Left cardiac atrium (tissue), 4 donors: Measurements from ENCODE around the gene GARIN5B. TPM values are rescaled to one million over a fixed set of nuclear protein-coding genes. Genes with fewer than 3 reads are reported as not detected.

Source experiments
- ATAC-seq, 2 donors: fragments of 200-7000 bp; cut with Tn5 transposase; one replicate each; pipeline ENCODE4 v1.9.1; 2020; ENCODE audit warnings: mild to moderate bottlenecking in 2 of 2, moderate library complexity in 2 of 2
- DNase-seq: peaks from one replicate; pipeline ENCODE4 v3.0.0-alpha.2; 2020
- intact Hi-C, 2 donors: fragments of 100-400 bp; cut with DNase I; formaldehyde crosslinking; loops; one replicate each; pipeline versions ENCODE4 v1.14.1 to v1.15.1; 2022 to 2023
- total RNA-seq, 2 donors: library from RNA; stranded (reverse); fragmentation: NEBNext Ultra II Directional; extraction: Animal tissue kit (Norgen Biotek cat#: 25700); gene quantifications; one replicate each; pipeline ENCODE4 v1.2.1, GENCODE V29; 2021
- donor health status: DM: no; HTN: yes; CAD: no.
- donor health status: DM: no; HTN: yes; CAD: no; lungs with severe emphysema.
- donor health status: DM: yes; HTN: yes; CAD: no.
- donor health status: Dilated cardiomyopathy.

The GARIN5B gene
- total RNA-seq, 2 donors from 2014 or later = not detected

DNA sequence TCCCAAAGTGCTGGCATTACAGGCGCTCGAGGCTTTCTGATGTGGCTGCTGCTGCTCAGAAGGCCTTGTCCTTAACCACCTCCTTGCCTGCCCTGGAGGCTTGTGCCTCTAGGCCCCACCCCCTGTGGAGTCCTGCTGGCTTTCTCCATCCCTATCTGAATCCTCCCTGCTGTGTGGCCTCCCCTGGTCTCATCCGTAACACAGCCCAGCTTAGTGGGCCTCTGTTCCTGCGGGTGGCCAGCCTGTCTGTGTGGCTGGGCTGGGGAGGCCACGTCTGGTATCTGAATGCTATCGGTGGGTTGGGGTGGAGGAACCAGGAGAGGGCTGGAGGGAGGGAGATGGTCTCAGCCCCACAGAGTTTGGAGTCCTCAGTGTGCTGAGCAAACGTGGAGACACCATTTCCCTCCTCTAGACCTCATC is 27.4 kb upstream of the GARIN5B start:
- DNase-seq (no peak), ATAC-seq (no peak)
- intact Hi-C loops = no loop called here

GRCh38 chr19:55389386-55390317 is 26.6 kb upstream of the GARIN5B start:
- intact Hi-C loops = loop anchor here in 1 of 2 donors (10.0 kb wide), 1 partner anchor 85 kb away; no protein-coding TSS in a partner anchor
- ATAC-seq (no peak), DNase-seq (no peak)

DNA sequence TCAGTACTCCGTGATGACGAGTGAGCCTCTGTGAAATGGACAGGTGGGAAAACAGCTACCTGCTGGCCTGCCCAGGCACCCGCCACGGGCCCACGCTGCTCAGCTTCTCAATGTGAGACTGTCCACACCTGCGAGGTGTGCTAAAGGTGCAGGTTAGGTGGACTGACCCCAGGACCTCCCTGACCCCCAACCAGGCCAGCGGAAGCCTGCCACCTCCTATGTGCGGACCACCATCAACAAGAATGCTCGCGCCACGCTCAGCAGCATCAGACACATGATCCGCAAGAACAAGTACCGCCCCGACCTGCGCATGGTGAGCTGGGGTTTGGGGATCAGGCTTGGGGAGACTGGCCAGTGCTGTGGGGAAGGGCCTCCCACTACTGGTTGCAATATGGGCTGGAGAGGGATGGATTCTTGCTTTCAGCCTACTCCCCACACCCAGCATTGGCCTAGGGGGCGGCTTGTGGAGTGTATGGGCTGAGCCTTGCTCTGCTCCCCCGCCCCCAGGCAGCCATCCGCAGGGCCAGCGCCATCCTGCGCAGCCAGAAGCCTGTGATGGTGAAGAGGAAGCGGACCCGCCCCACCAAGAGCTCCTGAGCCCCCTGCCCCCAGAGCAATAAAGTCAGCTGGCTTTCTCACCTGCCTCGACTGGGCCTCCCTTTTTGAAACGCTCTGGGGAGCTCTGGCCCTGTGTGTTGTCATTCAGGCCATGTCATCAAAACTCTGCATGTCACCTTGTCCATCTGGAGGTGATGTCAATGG is 24.9 kb upstream of the GARIN5B start:
- intact Hi-C loops = loop anchor here in 1 of 2 donors (10.0 kb wide), 1 partner anchor 83 kb away; no protein-coding TSS in a partner anchor
- ATAC-seq (no peak), DNase-seq (no peak)

GRCh38 chr19:55386493-55386971 is 23.5 kb upstream of the GARIN5B start:
- intact Hi-C loops = loop anchor here in 1 of 2 donors (10.0 kb wide), 1 partner anchor 82 kb away; no protein-coding TSS in a partner anchor
- no peak for DNase-seq
- no peak for ATAC-seq

- intact Hi-C loops = loop anchor here in 1 of 2 donors (10.0 kb wide), 1 partner anchor 81 kb away; no protein-coding TSS in a partner anchor
- ATAC-seq (peak; percentile 88 to 90), DNase-seq (peak; percentile 99)
Observed at GRCh38 chr19:55385724-55386492, 22.8 kb upstream of the GARIN5B start, which contains the start of gene RPL28. TSS of gene RPL28 (plus strand) at chr19:55385932. CDS start at chr19:55386358, 426 bp downstream.

GRCh38 chr19:55384920-55385723 is 22.1 kb upstream of the GARIN5B start:
- DNase-seq = peak; percentile 97
- peak; percentile 88 to 89 for ATAC-seq
- intact Hi-C loops = loop anchor here (5.0 to 10.0 kb wide), 3 partner anchors 43 to 83 kb away; no protein-coding TSS in a partner anchor

DNA sequence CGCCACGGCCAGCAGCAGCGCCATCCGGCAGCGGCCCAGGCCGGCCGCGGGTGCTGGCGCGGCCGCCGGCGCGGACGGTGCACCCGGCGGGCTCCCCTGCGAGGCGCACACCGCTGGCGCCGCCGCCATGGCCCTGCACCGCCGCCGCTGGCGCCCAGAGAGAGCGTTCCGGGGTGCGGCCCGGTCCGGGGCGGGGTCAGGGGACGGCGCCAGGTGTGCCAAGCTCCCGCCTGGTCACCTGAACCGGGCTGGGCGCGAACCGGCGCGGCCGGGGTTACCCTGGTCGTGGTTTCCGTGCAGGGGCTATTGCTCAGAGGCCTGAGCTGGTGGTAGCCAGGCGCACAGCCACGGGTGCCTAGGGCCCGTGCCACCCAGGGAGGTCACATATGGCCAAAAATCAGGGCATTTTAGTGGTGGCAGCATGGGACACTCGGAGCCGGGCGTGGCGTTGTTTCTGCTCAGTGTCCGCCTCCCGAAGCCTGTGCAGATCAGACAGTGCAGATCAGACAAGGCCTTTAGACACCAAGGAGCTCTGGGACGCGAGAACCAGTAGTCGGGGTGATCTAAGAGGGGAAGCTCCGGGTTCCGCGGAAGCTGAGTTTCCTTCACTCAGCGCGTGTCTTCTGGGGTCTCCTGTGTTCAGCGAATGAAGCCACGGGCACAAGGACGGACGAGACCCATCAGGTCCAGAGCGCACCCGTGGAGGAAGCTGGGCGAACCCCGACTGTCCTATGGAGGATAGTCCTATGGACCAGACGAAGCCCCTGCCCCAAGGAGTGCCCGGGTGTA is 21.3 kb upstream of the GARIN5B start, which contains the start of gene TMEM238:
TSS of gene TMEM238 (minus strand) at position 162 of the 789 bp plus-strand sequence. CDS start at position 129, 33 bp downstream.
- no peak for DNase-seq
- intact Hi-C loops = loop anchor here (5.0 to 10.0 kb wide), 3 partner anchors 42 to 82 kb away; no protein-coding TSS in a partner anchor
- ATAC-seq = peak in 1 of 2 donors; percentile 0

GRCh38 chr19:55383279-55384130 is 20.4 kb upstream of the GARIN5B start:
- intact Hi-C loops = loop anchor here (5.0 to 10.0 kb wide), 3 partner anchors 41 to 81 kb away; no protein-coding TSS in a partner anchor
- DNase-seq (peak; percentile 59), ATAC-seq (peak; percentile 1 to 23)

GRCh38 chr19:55382522-55383054 is 19.5 kb upstream of the GARIN5B start:
- no peak for ATAC-seq
- intact Hi-C loops = loop anchor here (5.0 to 10.0 kb wide), 3 partner anchors 40 to 80 kb away; no protein-coding TSS in a partner anchor
- DNase-seq = no peak

- ATAC-seq (no peak), DNase-seq (no peak)
- intact Hi-C loops = loop anchor here (5.0 to 10.0 kb wide), 3 partner anchors 40 to 80 kb away; no protein-coding TSS in a partner anchor
Observed at GRCh38 chr19:55382013-55382412, 19.0 kb upstream of the GARIN5B start.

DNA sequence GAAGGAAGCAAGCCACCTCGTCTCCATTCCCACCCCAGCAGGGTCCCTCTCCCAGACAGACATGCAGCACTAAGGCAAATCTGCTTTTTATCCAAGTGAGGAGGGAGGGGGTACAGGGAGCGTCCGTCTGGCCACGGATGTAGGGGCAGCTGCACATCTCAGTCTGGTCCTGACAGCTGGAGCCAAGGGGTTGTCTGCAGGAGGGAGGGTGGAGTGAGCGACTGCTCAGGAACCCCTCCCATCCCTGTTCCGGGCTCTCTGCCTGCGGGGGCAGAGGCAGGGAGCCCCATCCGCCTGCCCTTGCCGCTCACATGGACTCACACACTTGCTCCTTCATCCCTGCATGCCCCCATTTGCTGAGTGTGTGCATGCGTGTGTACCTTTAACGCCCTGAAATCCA is 16.1 kb upstream of the GARIN5B start:
- ATAC-seq (no peak), DNase-seq (no peak)
- intact Hi-C loops = no loop called here

DNA sequence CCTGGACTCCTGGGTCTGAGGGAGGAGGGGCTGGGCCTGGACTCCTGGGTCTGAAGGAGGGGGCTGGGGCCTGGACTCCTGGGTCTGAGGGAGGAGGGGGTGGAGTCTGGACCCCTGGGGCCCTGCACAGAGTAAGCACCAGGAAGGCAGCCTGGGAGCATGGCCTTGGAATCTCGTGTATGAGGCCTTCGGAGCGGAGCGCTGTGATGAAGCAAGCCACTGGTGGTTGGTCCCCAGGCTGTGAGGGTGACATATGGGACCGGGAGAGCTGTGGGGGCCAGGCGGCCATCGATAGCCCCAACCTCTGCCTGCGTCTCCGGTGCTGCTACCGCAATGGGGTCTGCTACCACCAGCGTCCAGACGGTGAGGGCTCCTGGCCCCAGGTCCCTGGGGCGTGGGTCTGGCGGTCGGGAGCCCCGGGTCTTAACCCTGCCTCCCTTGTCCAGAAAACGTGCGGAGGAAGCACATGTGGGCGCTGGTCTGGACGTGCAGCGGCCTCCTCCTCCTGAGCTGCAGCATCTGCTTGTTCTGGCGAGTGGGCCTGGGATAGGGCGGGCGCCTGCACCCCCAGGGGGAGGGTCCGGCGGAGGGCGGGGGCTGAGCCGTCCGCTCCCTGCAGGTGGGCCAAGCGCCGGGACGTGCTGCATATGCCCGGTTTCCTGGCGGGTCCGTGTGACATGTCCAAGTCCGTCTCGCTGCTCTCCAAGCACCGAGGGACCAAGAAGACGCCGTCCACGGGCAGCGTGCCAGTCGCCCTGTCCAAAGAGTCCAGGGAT is 14.5 kb upstream of the GARIN5B start:
- DNase-seq (no peak), ATAC-seq (peak in 1 of 2 donors; percentile 23)
- intact Hi-C loops = no loop called here

- intact Hi-C loops = no loop called here
- no peak for DNase-seq
Observed at GRCh38 chr19:55376241-55376933, 13.3 kb upstream of the GARIN5B start, which contains the start of gene TMEM190. TSS of gene TMEM190 (plus strand) at chr19:55376826. CDS start at chr19:55376854, 28 bp downstream.

More at GRCh38 chr19:55376241-55376933, 13.3 kb upstream of the GARIN5B start, which contains the start of gene TMEM190:
- no peak for ATAC-seq
